GM19025 (cell line): ENCODE results near the gene MORN1.
"Not testable (repeated sequence)": the region's sequence is repeated elsewhere in the genome, so short reads cannot be mapped to it uniquely, and the experiment has no call there.

Experiments used
- ATAC-seq: cut with Tn5 transposase; IDR thresholded peaks from one replicate; pipeline ENCODE4 v1.9.1; 2021; ENCODE audit warnings: mild to moderate bottlenecking, low read depth, moderate library complexity; ENCODE audit not compliant: unreplicated experiment

Gene MORN1

GRCh38 chr1:2341706-2342383, 49.5 kb downstream of the MORN1 start:
- no peak for ATAC-seq

- no peak for ATAC-seq
Observed at GRCh38 chr1:2340918-2341254, 50.5 kb downstream of the MORN1 start.

- ATAC-seq: no peak
Observed at GRCh38 chr1:2340086-2340917, 51.1 kb downstream of the MORN1 start.

GRCh38 chr1:2339206-2340085, 51.9 kb downstream of the MORN1 start:
- ATAC-seq: no peak

GRCh38 chr1:2337501-2337900, 53.9 kb downstream of the MORN1 start:
- ATAC-seq: no peak

- no peak for ATAC-seq
Observed at GRCh38 chr1:2337081-2337480, 54.3 kb downstream of the MORN1 start.

- ATAC-seq: no peak
Observed at GRCh38 chr1:2336499-2336898, 54.9 kb downstream of the MORN1 start.

- no peak for ATAC-seq
Observed at GRCh38 chr1:2335721-2336455, 55.5 kb downstream of the MORN1 start.

GRCh38 chr1:2334883-2335534, 56.3 kb downstream of the MORN1 start:
- no peak for ATAC-seq

GRCh38 chr1:2334366-2334765, 57.0 kb downstream of the MORN1 start:
- ATAC-seq: no peak

- not testable (repeated sequence) for ATAC-seq
Observed at GRCh38 chr1:2331580-2331979, 59.8 kb downstream of the MORN1 start.

GRCh38 chr1:2331200-2331544, 60.2 kb downstream of the MORN1 start:
- no peak for ATAC-seq

GRCh38 chr1:2330519-2331199, 60.7 kb downstream of the MORN1 start:
- no peak for ATAC-seq

GRCh38 chr1:2330035-2330434, 61.3 kb downstream of the MORN1 start:
- ATAC-seq: no peak

- no peak for ATAC-seq
Observed at GRCh38 chr1:2328676-2329455, 62.5 kb downstream of the MORN1 start.

GRCh38 chr1:2327841-2328240, 63.5 kb downstream of the MORN1 start:
- ATAC-seq: no peak

GRCh38 chr1:2327162-2327561, 64.2 kb downstream of the MORN1 start:
- ATAC-seq: not testable (repeated sequence)

- ATAC-seq: no peak
Observed at GRCh38 chr1:2326524-2326923, 64.8 kb downstream of the MORN1 start.
